Panc1 (cell line): ENCODE measurements around the gene MAPK10. TPM values are rescaled to one million over a fixed set of nuclear protein-coding genes. Genes with fewer than 3 reads are reported as not detected.

Source experiments
- ATAC-seq: fragments of 200-7000 bp; cut with Tn5 transposase; 2 replicates; pipeline ENCODE4 v1.9.1; 2020; ENCODE audit warnings: mild to moderate bottlenecking, moderate library complexity
- BruUV-seq: library from RNA; stranded (reverse); fragments of 400-500 nt; replicated peaks from 2 replicates; lab custom pipeline; 2021; lab: Mats Ljungman, UMichigan
- CTCF ChIA-PET: fragments of 300-600 bp; sonication (Branson Sonifier 250); formaldehyde crosslinking; loops from one replicate; lab custom pipeline; 2022; ENCODE audit warnings: antibody characterized with exemption; lab: Charles Lee
- POLR2A ChIA-PET: fragments of 300-600 bp; sonication (Branson Sonifier 250); formaldehyde crosslinking; loops from one replicate; lab custom pipeline; 2022; ENCODE audit warnings: antibody characterized with exemption; lab: Charles Lee
- DNase-seq: peaks from one replicate; pipeline ENCODE4 v3.0.0-alpha.2; 2010; ENCODE audit warnings: low read depth, low spot score
- H3K27ac ChIP-seq: 2 replicates; pipeline ENCODE4 v1.5.1; 2011; ENCODE audit warnings: mild to moderate bottlenecking, low read length, inconsistent platforms
- H3K27me3 ChIP-seq: fragments of 200-500 bp; sonication (Bioruptor generic); 2 replicates; pipeline ENCODE4 v1.6.0; 2014; ENCODE audit warnings: low read length, inconsistent platforms; ENCODE audit not compliant: control insufficient read depth, insufficient read depth
- H3K36me3 ChIP-seq: fragments of 200-500 bp; sonication (Bioruptor generic); 2 replicates; pipeline ENCODE4 v1.5.1; 2014; ENCODE audit warnings: inconsistent platforms, mild to moderate bottlenecking, low read length, moderate library complexity; ENCODE audit not compliant: control insufficient read depth, insufficient read depth
- H3K4me1 ChIP-seq: 2 replicates; pipeline ENCODE4 v1.5.1; 2011; ENCODE audit warnings: inconsistent platforms, mild to moderate bottlenecking, low read length, moderate library complexity; ENCODE audit not compliant: control insufficient read depth, insufficient read depth
- H3K4me3 ChIP-seq, 2 experiments: 2 replicates each; pipeline ENCODE4 v1.5.1; 2011 to 2012; ENCODE audit warnings: low read depth in 2 of 2, low read length in 2 of 2, mild to moderate bottlenecking in 2 of 2, inconsistent platforms in 1 of 2, moderate library complexity in 1 of 2
- H3K9me3 ChIP-seq: fragments of 200-500 bp; sonication (Bioruptor generic); 2 replicates; pipeline ENCODE4 v1.5.1; 2014; ENCODE audit warnings: low read depth, mild to moderate bottlenecking, inconsistent platforms, low read length, moderate library complexity; ENCODE audit not compliant: control insufficient read depth, insufficient read depth
- POLR2AphosphoS5 ChIP-seq: IDR thresholded peaks from 2 replicates; pipeline ENCODE4 v1.6.1; 2012; ENCODE audit warnings: mild to moderate bottlenecking, low read depth, low read length, moderate library complexity
- SIN3A ChIP-seq: IDR thresholded peaks from 2 replicates; pipeline ENCODE4 v1.6.1; 2012; ENCODE audit warnings: low read depth, mild to moderate bottlenecking, low read length, moderate library complexity, borderline replicate concordance; ENCODE audit not compliant: insufficient read depth
- TCF7L2 ChIP-seq: IDR thresholded peaks from 2 replicates; pipeline ENCODE4 v1.6.1; 2011; ENCODE audit warnings: mild to moderate bottlenecking, low read depth, low read length, inconsistent platforms
- in situ Hi-C: cut with HindIII; loops from 2 replicates; pipeline ENCODE4 v1.10.0; 2016; ENCODE audit warnings: low sequenced_read_pairs, low pct_unique_long_range_greater_than_20kb
- intact Hi-C: fragments of 100-400 bp; cut with micrococcal nuclease; formaldehyde crosslinking; loops from one replicate; pipeline ENCODE4 v1.10.0; 2022; ENCODE audit not compliant: unreplicated experiment
- total RNA-seq: library from RNA; stranded (reverse); gene quantifications from one replicate; pipeline ENCODE4 v1.2.1, GENCODE V29; 2021; ENCODE audit not compliant: unreplicated experiment
- TF ChIP-seq, protein P1 (sequence below): fragments of 450-650 bp; IDR thresholded peaks from 2 replicates; pipeline ENCODE4 v1.5.1; 2017; ENCODE audit warnings: mild to moderate bottlenecking
- TF ChIP-seq, protein P2 (sequence below), 2 experiments: IDR thresholded peaks; 2 replicates each; pipeline ENCODE4 v1.6.1; 2011 to 2012; ENCODE audit warnings: low read depth in 2 of 2, control low read depth in 1 of 2, low read length in 1 of 2, mild to moderate bottlenecking in 1 of 2, moderate library complexity in 1 of 2; ENCODE audit not compliant: insufficient read depth in 1 of 2

MAPK10 gene
- total RNA-seq, 1 experiment from 2014 or later: 0.85 TPM

GRCh38 chr4:86117705-86118302 is 242.0 kb downstream of the MAPK10 start:
- H3K4me3 ChIP-seq: no peak overlapping the region
- no peak for ATAC-seq
- no peaks in the 10 kb centered on the region for H3K9me3 ChIP-seq
- intact Hi-C loops: no loop called here
- CTCF ChIA-PET: no interaction called here
- TF ChIP-seq, protein P1, sequence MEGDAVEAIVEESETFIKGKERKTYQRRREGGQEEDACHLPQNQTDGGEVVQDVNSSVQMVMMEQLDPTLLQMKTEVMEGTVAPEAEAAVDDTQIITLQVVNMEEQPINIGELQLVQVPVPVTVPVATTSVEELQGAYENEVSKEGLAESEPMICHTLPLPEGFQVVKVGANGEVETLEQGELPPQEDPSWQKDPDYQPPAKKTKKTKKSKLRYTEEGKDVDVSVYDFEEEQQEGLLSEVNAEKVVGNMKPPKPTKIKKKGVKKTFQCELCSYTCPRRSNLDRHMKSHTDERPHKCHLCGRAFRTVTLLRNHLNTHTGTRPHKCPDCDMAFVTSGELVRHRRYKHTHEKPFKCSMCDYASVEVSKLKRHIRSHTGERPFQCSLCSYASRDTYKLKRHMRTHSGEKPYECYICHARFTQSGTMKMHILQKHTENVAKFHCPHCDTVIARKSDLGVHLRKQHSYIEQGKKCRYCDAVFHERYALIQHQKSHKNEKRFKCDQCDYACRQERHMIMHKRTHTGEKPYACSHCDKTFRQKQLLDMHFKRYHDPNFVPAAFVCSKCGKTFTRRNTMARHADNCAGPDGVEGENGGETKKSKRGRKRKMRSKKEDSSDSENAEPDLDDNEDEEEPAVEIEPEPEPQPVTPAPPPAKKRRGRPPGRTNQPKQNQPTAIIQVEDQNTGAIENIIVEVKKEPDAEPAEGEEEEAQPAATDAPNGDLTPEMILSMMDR: no peak
- TF ChIP-seq, protein P2, sequence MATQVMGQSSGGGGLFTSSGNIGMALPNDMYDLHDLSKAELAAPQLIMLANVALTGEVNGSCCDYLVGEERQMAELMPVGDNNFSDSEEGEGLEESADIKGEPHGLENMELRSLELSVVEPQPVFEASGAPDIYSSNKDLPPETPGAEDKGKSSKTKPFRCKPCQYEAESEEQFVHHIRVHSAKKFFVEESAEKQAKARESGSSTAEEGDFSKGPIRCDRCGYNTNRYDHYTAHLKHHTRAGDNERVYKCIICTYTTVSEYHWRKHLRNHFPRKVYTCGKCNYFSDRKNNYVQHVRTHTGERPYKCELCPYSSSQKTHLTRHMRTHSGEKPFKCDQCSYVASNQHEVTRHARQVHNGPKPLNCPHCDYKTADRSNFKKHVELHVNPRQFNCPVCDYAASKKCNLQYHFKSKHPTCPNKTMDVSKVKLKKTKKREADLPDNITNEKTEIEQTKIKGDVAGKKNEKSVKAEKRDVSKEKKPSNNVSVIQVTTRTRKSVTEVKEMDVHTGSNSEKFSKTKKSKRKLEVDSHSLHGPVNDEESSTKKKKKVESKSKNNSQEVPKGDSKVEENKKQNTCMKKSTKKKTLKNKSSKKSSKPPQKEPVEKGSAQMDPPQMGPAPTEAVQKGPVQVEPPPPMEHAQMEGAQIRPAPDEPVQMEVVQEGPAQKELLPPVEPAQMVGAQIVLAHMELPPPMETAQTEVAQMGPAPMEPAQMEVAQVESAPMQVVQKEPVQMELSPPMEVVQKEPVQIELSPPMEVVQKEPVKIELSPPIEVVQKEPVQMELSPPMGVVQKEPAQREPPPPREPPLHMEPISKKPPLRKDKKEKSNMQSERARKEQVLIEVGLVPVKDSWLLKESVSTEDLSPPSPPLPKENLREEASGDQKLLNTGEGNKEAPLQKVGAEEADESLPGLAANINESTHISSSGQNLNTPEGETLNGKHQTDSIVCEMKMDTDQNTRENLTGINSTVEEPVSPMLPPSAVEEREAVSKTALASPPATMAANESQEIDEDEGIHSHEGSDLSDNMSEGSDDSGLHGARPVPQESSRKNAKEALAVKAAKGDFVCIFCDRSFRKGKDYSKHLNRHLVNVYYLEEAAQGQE (IDR thresholded peaks at IDR 0.05; ENCODE audit: insufficient read depth in 1 of 2, low read depth in 2 of 2, low read length in 1 of 2): no peak
- TF ChIP-seq POLR2AphosphoS5 (no peak), TCF7L2 (no peak), SIN3A (no peak)
- BruUV-seq: no TSS peak
- no peaks in the 10 kb centered on the region for H3K36me3 ChIP-seq
- H3K27me3 ChIP-seq: no peaks in the 10 kb centered on the region
- POLR2A ChIA-PET: no interaction called here
- no peaks in the 10 kb centered on the region for H3K4me1 ChIP-seq
- in situ Hi-C loops: no loop called here
- no peak for DNase-seq
- H3K27ac ChIP-seq: no peak overlapping the region

- ChIA-PET CTCF (no interaction called here), POLR2A (no interaction called here)
- no peaks in the 10 kb centered on the region for H3K4me1 ChIP-seq
- no peak for ATAC-seq
- no peak overlapping the region for H3K27ac ChIP-seq
- no peaks in the 10 kb centered on the region for H3K27me3 ChIP-seq
- intact Hi-C loops: no loop called here
- no peak for DNase-seq
- no peak for TF ChIP-seq POLR2AphosphoS5
- TF ChIP-seq, protein P2 (IDR thresholded peaks at IDR 0.05; ENCODE audit: insufficient read depth in 1 of 2, low read depth in 2 of 2, low read length in 1 of 2): no peak
- no peak for TF ChIP-seq TCF7L2
- TF ChIP-seq, protein P1: no peak
- TF ChIP-seq SIN3A: no peak
- BruUV-seq: no TSS peak
- no peak overlapping the region for H3K4me3 ChIP-seq
- no peaks in the 10 kb centered on the region for H3K36me3 ChIP-seq
- in situ Hi-C loops: no loop called here
- H3K9me3 ChIP-seq: no peaks in the 10 kb centered on the region
Measured at GRCh38 chr4:86114563-86114962, 245.3 kb downstream of the MAPK10 start.
